PC-3 (cell line): ENCODE measurements around the gene FRK. TPM values are rescaled to one million over a fixed set of nuclear protein-coding genes. Genes with fewer than 3 reads are reported as not detected.

Source experiments
- ATAC-seq: fragments of 200-7000 bp; cut with Tn5 transposase; 2 replicates; pipeline ENCODE4 v1.9.1; 2020; ENCODE audit warnings: mild to moderate bottlenecking, moderate library complexity
- BruUV-seq: library from RNA; stranded (reverse); fragments of 400-500 nt; replicated peaks from 2 replicates; lab custom pipeline; 2021; lab: Mats Ljungman, UMichigan
- CTCF ChIA-PET: fragments of 300-600 bp; sonication (Branson Sonifier 250); formaldehyde crosslinking; loops from one replicate; lab custom pipeline; 2022; ENCODE audit warnings: antibody characterized with exemption; lab: Charles Lee
- POLR2A ChIA-PET: fragments of 300-600 bp; sonication (Branson Sonifier 250); formaldehyde crosslinking; loops from one replicate; lab custom pipeline; 2022; ENCODE audit warnings: antibody characterized with exemption; ENCODE audit not compliant: unreplicated experiment; lab: Charles Lee
- DNase-seq: peaks from one replicate; pipeline ENCODE4 v3.0.0-alpha.2; 2015
- H2AFZ ChIP-seq: fragments of 300-600 bp; sonication (generic); 2 replicates; pipeline ENCODE4 v1.6.0; 2016; ENCODE audit warnings: antibody characterized with exemption, low read length
- H3F3A ChIP-seq: fragments of 300-600 bp; sonication (generic); one replicate; pipeline ENCODE4 v1.6.0; 2017; ENCODE audit warnings: antibody characterized with exemption, low read length, control low read depth, mild to moderate bottlenecking; ENCODE audit not compliant: unreplicated experiment
- H3K27ac ChIP-seq: fragments of 300-600 bp; sonication (generic); 2 replicates; pipeline ENCODE4 v1.5.1; 2016; ENCODE audit warnings: mild to moderate bottlenecking, low read length
- H3K27me3 ChIP-seq: fragments of 300-600 bp; sonication (generic); 2 replicates; pipeline ENCODE4 v1.6.1; 2016; ENCODE audit warnings: low read length, mixed read lengths
- H3K36me3 ChIP-seq: fragments of 300-600 bp; sonication (generic); 2 replicates; pipeline ENCODE4 v1.6.1; 2016; ENCODE audit warnings: low read depth, mixed run types, low read length, mixed read lengths
- H3K4me1 ChIP-seq: fragments of 300-600 bp; sonication (generic); 2 replicates; pipeline ENCODE4 v1.5.1; 2016; ENCODE audit warnings: low read length; ENCODE audit not compliant: insufficient read depth
- H3K4me2 ChIP-seq: fragments of 300-600 bp; sonication (generic); 2 replicates; pipeline ENCODE4 v1.6.0; 2016; ENCODE audit warnings: low read length
- H3K4me3 ChIP-seq: fragments of 300-600 bp; sonication (generic); 2 replicates; pipeline ENCODE4 v1.5.1; 2016; ENCODE audit warnings: mild to moderate bottlenecking, low read length, mixed read lengths
- H3K79me2 ChIP-seq: fragments of 300-600 bp; sonication (generic); 2 replicates; pipeline ENCODE4 v1.6.1; 2017; ENCODE audit warnings: low read length, mixed read lengths
- H3K9ac ChIP-seq: fragments of 300-600 bp; sonication (generic); 2 replicates; pipeline ENCODE4 v1.6.0; 2016; ENCODE audit warnings: mild to moderate bottlenecking, low read length
- H3K9me2 ChIP-seq: fragments of 300-600 bp; sonication (generic); replicated peaks from 2 replicates; pipeline ENCODE4 v1.6.1; 2016; ENCODE audit warnings: mixed run types, low read length, mixed read lengths
- H3K9me3 ChIP-seq: fragments of 300-600 bp; sonication (generic); 2 replicates; pipeline ENCODE4 v1.6.1; 2016; ENCODE audit warnings: low read length, mixed read lengths
- H4K20me1 ChIP-seq: fragments of 300-600 bp; sonication (generic); 2 replicates; pipeline ENCODE4 v1.6.1; 2016; ENCODE audit warnings: low read length, mixed read lengths
- EZH2 ChIP-seq: fragments of 300-600 bp; sonication (generic); IDR thresholded peaks from one replicate; pipeline ENCODE4 v1.6.1; 2017; ENCODE audit warnings: antibody characterized with exemption, mild to moderate bottlenecking, low read length; ENCODE audit not compliant: unreplicated experiment
- EZH2phosphoT487 ChIP-seq: fragments of 300-600 bp; sonication (generic); IDR thresholded peaks from 2 replicates; pipeline ENCODE4 v1.6.1; 2018; ENCODE audit warnings: mild to moderate bottlenecking, antibody characterized with exemption, low read length, borderline replicate concordance
- intact Hi-C: fragments of 100-400 bp; cut with micrococcal nuclease; formaldehyde crosslinking; loops from 2 replicates; pipeline ENCODE4 v1.9.0; 2023
- total RNA-seq: library from RNA; depleted of rRNA; stranded (reverse); fragments of >200 nt; gene quantifications from 2 replicates; pipeline ENCODE4 v1.2.3, GENCODE V29; 2014
- TF ChIP-seq, protein P1 (sequence below): fragments of 300-600 bp; sonication (generic); conservative IDR thresholded peaks from 2 replicates; pipeline ENCODE4 v1.5.1; 2017; ENCODE audit warnings: antibody characterized with exemption, low read depth, mild to moderate bottlenecking, low read length

Gene FRK
- total RNA-seq, 1 experiment from 2014 or later: 0.66 TPM

DNA sequence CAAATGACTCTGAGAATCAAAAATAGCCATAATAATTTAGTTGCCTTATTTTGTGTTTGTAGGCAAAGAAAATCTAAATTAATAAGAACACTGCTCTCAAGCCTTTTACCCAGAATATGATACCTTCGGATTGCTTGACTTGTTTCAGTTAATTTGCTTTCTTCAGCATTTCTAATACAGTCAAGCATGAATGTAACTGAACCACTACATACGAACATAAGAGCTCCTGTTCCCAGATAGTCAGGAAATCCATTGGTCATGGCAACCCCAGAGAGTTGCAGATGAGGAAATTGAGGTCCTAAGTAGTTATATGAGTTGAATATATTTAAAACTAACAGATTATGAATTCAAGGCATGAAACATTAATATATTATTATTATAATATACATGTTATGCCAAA, 2.9 kb downstream of the FRK start:
- TF ChIP-seq EZH2 (no peak), EZH2phosphoT487 (no peak)
- TF ChIP-seq, protein P1, sequence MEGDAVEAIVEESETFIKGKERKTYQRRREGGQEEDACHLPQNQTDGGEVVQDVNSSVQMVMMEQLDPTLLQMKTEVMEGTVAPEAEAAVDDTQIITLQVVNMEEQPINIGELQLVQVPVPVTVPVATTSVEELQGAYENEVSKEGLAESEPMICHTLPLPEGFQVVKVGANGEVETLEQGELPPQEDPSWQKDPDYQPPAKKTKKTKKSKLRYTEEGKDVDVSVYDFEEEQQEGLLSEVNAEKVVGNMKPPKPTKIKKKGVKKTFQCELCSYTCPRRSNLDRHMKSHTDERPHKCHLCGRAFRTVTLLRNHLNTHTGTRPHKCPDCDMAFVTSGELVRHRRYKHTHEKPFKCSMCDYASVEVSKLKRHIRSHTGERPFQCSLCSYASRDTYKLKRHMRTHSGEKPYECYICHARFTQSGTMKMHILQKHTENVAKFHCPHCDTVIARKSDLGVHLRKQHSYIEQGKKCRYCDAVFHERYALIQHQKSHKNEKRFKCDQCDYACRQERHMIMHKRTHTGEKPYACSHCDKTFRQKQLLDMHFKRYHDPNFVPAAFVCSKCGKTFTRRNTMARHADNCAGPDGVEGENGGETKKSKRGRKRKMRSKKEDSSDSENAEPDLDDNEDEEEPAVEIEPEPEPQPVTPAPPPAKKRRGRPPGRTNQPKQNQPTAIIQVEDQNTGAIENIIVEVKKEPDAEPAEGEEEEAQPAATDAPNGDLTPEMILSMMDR: no peak
- no peak overlapping the region for H2AFZ ChIP-seq
- H3K4me1 ChIP-seq: peaks cover 8% of the 10 kb centered on the region; the same call in 1 of the 2 replicates
- intact Hi-C loops: no loop called here
- no peaks in the 10 kb centered on the region for H3K36me3 ChIP-seq
- no peaks in the 10 kb centered on the region for H3K27me3 ChIP-seq
- H3K4me3 ChIP-seq: no peak overlapping the region
- H3K27ac ChIP-seq: no peak overlapping the region
- H3K79me2 ChIP-seq: no peaks in the 10 kb centered on the region
- H3K9ac ChIP-seq: no peak overlapping the region
- ChIA-PET CTCF (no interaction called here), POLR2A (no interaction called here)
- no TSS peak for BruUV-seq
- no peaks in the 10 kb centered on the region for H3K9me2 ChIP-seq
- no peaks in the 10 kb centered on the region for H3K9me3 ChIP-seq
- H3K4me2 ChIP-seq: no peak overlapping the region
- DNase-seq (no peak), ATAC-seq (no peak)
- H4K20me1 ChIP-seq: no peaks in the 10 kb centered on the region
- no peaks in the 10 kb centered on the region for H3F3A ChIP-seq

DNA sequence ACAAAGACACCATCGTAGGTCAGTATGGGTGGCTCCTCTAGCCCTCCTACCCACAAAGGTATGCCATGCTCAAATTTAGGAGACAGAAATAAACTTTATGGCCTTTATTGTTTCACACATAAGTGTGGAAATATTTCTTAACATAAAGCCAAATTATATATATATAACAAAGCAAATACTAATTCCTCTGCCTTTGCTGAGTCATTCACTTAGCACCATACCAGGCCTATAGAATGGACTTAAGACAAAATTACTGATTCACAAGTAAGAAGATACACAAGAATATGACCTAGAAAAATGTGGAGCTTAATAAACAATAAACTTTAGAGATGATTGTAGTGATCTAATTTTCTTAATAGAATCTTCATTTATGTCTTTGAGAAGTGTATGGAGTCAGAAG, 5.2 kb downstream of the FRK start:
- no peak for ATAC-seq
- no peak overlapping the region for H3K4me2 ChIP-seq

DNA sequence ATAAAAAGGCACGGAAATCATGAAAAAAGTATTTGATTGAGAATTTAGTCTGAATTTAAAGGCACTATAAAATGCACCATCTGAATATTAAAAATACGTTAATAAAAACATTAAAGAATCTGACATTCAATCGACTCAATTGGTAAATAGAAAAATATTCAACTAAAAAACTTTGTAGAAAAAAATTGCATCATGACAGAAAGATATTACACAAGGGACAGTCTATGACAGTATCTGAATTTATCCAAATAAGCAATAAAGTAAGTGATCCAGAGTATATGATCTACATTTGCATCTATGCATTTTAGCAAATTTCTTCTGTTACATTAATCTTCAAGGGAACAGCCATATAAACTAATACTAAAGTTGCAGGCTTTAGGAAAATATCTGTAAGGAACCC, 9.4 kb downstream of the FRK start:
- Histone ChIP-seq H3K4me1 (0 out of 2 replicates have a peak, but pooled peaks cover 3% of the 10 kb centered on the region), H3K27me3 (no peaks in the 10 kb centered on the region), H3K4me3 (no peak overlapping the region), H3K9me3 (no peaks in the 10 kb centered on the region), H3K9me2 (no peaks in the 10 kb centered on the region), H4K20me1 (no peaks in the 10 kb centered on the region), H3K9ac (no peak overlapping the region), H3K79me2 (no peaks in the 10 kb centered on the region), H3K4me2 (no peak overlapping the region), H2AFZ (no peak overlapping the region), H3K27ac (no peak overlapping the region), H3F3A (no peaks in the 10 kb centered on the region), H3K36me3 (no peaks in the 10 kb centered on the region)
- intact Hi-C loops: no loop called here
- POLR2A ChIA-PET: no interaction called here
- ATAC-seq (no peak), DNase-seq (no peak)
- CTCF ChIA-PET: no interaction called here
- BruUV-seq: no TSS peak
- TF ChIP-seq EZH2 (no peak), EZH2phosphoT487 (no peak)

More for the DNA sequence above, 5.2 kb downstream of the FRK start:
- H3K27ac ChIP-seq: no peak overlapping the region
- peaks cover 8% of the 10 kb centered on the region; the same call in 1 of the 2 replicates for H3K4me1 ChIP-seq
- H3F3A ChIP-seq: no peaks in the 10 kb centered on the region
- H3K27me3 ChIP-seq: no peaks in the 10 kb centered on the region
- no peaks in the 10 kb centered on the region for H3K9me2 ChIP-seq
- BruUV-seq: no TSS peak
- no peak for DNase-seq
- CTCF ChIA-PET: no interaction called here
- peak overlapping the region; percentile 22; the same call in 1 of the 2 replicates for H2AFZ ChIP-seq
- TF ChIP-seq EZH2phosphoT487: no peak
- TF ChIP-seq, protein P1: no peak
- TF ChIP-seq EZH2: no peak
- H4K20me1 ChIP-seq: no peaks in the 10 kb centered on the region
- H3K4me3 ChIP-seq: no peak overlapping the region
- no peak overlapping the region for H3K9ac ChIP-seq
- POLR2A ChIA-PET: no interaction called here
- H3K79me2 ChIP-seq: no peaks in the 10 kb centered on the region
- H3K36me3 ChIP-seq: no peaks in the 10 kb centered on the region
- H3K9me3 ChIP-seq: no peaks in the 10 kb centered on the region
- intact Hi-C loops: no loop called here
